Muscle of back (tissue), 11 donors: Measurements from ENCODE around the gene CRTC1. TPM values are rescaled to one million over a fixed set of nuclear protein-coding genes. Genes with fewer than 3 reads are reported as not detected.
A peak's percentile ranks its signal among the peaks of the same experiment; 100 is the strongest.

Source experiments
- DNase-seq, 3 donors: peaks; one replicate each; pipeline versions ENCODE4 v3.0.0 to v3.0.0-alpha.2; 2013
- polyA plus RNA-seq, 10 donors: library from polyadenylated mRNA; unstranded; fragments of 120-200 nt; gene quantifications; one replicate each; pipeline ENCODE4 v1.2.1, GENCODE V29; 2013; ENCODE audit not compliant: insufficient read length in 10 of 10

CRTC1 gene
- polyA plus RNA-seq, 10 donors = 10.5 to 14.4 (median 11.5) TPM

DNA sequence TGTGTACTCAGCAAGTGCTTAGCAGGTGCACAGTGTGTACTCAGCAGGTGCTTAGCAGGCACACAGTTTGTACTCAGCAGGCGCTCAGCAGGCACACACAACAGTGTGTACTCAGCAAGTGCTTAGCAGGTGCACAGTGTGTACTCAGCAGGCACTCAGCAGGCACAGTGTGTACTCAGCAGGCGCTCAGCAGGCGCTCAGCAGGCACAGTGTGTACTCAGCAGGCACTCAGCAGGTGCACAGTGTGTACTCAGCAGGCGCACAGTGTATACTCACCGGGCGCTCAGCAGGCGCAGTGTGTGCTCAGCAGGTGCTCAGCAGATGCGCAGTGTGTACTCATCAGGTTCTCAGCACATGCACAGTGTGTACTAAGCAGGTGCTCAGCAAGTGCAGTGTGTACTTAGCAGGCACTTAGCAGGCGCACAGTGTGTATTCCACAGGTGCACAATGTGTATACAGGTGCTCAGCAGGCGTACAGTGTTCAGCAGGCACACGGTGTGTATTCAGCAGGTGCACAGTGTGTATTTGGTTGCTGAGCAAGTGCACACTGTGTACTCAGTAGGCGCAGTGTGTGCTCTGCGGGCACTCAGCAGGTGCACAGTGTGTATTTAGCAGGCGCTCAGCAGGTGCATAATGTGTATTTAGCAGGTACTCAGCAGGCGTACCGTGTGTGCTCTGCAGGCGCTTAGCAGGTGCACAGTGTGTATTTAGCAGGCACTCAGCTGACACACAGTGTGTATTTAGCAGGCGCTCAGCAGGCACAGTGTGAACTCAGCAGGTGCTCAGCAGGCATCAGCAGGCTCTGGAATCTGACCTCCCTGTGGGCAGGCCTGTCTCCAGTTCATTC lies 15.1 kb downstream of the CRTC1 start:
- DNase-seq = no peak

DNA sequence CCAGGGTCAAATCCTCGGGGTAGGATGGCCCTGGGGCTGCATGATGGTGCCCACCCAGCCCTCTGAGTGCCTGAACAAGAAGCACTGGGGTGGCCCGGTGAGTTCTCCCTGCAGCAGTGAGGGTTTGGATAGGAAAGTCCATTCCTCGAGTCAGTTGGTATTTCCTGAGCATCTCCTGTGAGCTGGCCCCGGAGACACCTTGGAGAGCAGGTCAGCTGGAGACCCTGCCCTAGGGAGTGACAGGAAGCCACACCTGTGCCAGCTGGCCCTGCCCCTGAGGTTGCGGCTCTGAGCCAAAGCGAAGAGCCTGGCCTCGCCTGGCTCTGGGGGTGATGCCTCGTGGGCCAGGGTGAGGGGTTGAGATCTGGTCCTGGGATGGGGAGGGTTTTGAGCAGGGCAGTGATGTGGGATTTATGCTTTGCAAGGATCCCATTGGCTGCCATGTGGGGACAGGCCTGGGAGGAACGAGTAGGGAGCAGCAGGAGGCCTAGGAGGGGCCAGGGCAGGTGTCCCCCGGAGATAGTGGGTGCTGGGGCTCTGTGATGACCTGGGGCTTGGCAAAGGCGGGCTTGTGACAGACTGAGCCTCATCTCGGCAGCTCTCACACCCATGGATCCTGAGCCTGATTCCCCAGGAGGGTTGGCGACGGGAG lies 16.0 kb downstream of the CRTC1 start:
- no peak for DNase-seq

DNA sequence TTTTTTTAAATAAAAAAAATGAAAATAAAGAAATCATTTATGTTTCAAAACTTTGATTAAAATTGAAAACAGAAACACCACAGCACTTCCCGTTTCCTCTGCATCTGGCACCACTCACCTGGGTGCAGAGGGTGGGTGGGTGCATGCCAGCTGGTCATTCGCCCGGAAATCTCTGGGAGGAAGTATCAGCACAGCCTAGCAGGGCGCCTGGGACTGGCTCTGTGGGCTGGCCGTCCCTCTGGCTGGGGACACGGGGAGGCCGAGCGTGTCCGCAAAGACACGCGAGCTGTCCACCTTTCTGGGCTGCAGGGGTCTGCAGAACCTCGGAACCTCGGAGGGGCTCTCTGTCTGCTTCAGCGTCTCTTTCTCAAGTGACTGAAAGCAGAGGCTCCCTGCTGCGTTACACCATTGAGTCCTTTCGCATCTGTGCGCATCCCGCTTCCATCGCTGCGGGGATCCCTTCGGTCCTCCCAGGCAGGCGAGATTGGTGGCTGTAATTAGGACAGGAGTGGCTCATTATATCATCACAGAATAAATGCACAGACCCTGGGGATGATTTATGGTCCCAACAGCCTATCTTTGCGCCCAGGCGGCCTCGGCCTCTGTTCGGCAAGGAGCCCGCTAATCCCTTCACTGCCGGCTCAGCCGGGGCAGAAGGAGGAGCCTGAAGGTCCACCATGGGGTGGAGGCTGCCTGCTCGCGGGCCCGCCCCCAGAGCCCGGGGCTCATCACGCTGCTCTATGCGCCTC lies 17.2 kb downstream of the CRTC1 start:
- peak; percentile 24 to 80 (median 54) for DNase-seq

DNA sequence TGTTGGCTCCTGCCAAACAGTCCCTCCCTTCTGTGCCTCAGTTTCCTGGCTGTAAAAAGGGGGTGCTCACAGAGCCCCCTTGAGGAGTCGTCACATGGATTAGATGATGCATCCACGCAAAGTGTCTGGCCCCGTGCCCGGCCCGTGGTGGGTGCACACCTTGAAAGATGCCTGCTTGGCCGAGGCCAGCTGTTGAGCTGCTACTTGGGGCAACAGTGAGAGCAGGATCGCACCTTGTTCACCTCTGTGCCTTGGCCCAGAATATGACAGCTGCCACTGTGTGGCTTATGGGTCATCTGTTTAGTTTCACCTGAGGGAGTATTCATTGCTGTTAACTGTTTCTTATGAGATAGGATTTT lies 17.7 kb downstream of the CRTC1 start:
- no peak for DNase-seq

DNA sequence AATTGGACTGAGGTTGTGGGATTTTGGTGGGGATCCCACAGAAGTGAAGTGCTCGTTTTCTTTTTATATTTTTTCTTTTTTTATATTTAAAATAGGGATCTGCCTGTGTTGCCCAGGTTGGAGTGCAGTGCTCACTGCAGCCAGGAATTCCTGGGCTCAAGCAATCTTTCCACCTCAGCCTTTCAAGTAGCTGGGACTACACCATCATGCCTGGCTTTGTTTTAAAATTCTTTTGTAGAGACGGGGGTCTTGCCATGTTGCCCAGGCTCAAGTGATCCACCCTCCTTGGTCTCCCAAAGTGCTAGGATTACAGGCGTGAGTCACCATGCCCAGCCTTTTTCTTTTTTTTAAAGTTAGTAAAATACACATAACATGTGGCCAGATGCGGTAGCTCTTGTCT lies 20.6 kb downstream of the CRTC1 start:
- DNase-seq = no peak

DNA sequence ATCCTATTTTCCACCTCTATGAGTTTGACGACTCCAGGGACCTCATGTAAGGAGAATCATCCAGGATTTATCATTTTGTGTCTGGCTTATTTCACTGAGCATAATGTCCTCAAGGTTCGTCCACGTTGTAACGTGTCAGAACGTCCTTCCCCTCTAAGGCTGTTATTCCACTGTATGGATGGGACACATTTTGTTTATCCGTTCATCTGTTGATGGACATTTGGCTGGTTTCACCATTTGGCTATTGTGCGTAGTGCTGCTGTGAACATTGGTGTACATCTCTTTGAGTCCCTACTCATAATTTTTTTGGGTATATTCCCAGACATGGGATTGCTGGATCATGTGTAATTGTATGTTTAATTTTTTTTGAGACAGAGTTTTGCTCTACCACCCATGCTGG lies 21.5 kb downstream of the CRTC1 start:
- peak in 1 of 3 donors; percentile 65 for DNase-seq

DNA sequence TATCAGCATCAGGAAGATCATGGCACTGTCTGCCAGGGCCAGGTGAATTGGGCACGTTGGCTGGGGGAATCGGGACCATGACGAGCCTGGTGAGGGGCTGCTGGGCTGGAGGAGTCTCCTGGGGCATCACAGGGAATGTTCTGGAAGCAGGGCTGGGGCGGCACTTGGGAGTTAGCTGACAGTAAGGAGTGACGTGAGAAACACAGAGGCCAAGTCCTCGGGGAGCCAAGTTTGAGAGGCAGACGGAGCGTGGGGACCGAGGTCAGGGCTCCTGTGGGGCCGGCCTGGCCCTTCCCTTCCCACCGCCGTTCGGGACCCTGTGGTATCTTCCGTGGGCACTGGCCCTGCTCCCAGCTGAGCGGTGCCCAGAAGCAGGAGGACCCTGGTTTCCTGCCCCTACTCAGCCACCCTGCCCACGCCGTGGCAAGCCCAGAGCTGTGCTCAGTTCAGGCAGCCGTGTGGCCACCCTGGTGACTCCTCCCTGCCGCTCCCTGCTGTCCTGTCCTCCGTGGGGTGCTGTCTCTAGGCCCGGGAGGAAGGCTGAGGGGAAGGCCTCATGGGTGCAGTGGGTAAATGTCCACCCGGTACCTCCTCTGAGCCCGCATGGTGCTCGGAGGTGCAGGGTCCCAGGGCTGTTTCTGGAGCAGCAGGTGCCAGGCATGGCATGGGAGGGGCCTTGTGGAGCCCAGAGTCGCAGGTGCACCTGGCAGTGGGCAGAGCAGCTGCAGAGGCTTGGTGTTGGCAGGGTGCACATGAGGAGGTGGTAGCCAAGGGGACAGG lies 25.2 kb downstream of the CRTC1 start:
- DNase-seq = no peak

DNA sequence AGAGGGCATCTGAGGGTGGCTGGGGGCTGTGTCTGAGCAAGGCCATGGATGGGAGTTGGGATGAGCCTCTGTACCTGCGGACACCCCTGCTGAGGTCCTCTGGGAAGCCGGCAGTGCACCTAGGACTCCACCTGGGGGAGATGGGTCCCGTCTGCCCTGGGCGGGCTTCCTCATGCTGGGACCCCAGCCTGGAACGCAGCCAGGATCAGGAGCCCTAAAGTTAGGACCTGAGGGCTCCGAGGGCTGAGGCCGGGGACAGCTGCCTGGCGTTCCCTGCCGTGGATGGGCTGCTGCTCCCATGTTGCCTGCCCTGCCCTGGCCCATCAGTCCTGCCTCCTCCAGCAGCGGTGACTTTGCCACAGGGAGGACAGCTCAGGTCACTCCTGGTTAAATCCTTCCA lies 26.1 kb downstream of the CRTC1 start:
- no peak for DNase-seq

DNA sequence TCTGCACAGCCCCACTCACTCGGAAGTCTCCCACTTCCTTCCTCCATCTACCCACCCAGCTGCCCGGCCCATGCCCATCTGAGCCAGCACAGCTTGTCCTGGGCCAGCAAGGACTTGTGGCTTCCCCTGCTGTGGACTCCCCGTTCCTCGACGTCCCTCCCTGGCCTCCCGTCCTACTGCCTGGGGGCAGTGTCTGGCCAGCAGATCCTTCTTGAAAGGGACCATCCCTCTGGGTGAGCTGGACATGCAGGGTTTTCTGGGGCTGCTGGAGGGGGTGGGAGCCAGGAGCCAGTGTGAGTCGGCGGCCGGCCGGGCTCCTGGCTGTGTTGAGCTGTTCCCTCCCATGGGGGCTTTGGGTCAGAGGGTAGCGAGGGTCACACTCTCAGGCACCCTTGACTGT lies 26.7 kb downstream of the CRTC1 start:
- no peak for DNase-seq

DNA sequence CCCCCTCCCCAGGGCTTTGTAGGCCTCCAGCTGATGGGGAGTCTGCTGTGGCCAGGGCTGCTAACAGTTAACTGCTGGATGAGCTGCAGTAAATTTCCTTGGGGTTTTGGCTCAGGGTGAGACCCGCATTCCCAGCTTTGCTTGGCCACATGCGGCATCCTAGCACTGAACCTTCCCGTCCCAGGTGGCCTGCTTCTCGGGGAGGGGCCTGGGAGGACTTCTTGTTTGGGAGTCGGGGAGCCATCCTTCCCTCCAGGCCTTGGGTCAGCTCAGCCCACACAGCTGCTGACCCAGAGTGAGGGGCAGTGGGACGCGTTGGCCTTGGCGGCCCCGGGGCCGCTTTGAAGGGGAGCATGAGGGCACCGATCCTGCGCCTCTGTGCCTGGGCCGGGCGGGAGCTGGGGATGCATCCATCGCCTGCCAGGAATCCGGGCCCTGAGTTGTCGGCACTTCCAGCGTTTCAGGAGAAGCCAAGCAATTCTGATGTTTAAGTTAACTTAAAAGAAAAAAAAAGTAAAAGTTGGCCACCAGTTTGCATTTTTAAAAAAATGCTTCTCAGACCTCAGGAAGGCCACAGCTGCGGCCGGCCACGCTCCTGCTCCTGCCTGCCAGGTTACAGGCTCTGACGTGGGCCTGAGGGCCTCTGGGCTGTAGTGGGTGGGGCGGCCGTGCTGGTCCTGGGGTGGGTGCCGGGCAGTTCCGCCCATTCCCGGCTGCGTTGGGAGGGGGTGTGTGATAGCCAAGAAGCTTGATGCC lies 27.7 kb downstream of the CRTC1 start:
- DNase-seq = peak; percentile 68 to 94 (median 90)

DNA sequence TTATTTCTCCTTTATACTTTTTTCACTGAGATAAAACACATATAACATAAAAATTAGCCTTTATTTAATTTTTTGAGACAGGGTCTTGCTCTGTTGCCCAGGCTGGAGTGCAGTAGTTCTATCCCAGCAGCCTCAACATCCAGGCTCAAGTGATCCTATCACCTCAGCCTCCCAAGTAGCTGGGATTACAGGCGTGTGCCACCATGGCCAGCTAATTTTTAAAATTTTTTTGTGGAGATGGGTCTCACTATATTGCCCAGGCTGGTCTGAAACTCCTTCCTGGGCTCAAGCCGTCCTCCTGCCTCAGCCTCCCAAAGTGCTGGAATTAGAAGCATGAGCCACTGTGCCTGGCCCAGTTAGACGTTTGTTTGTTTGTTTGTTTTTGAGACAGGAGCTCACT lies 28.4 kb downstream of the CRTC1 start:
- DNase-seq = no peak

DNA sequence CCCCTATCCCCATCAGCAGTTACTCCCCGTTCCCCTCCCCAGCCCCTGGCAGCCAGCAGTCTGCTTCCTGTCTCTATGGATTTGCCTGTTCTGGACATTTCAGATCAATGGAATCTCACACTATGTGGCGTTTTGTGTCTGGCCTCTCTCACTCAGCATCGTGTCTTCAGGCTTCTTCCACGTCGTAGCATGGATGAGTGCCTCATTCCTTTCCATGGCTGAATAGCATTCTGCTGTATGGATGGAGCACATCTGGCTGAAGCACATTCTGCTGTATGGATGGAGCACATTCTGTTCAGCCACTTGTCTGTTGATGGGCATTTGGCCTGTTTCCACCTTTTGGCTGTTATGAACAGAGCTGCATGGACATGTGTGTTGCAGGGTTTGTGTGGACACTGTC lies 29.5 kb downstream of the CRTC1 start:
- DNase-seq = peak; percentile 51 to 86 (median 68)

DNA sequence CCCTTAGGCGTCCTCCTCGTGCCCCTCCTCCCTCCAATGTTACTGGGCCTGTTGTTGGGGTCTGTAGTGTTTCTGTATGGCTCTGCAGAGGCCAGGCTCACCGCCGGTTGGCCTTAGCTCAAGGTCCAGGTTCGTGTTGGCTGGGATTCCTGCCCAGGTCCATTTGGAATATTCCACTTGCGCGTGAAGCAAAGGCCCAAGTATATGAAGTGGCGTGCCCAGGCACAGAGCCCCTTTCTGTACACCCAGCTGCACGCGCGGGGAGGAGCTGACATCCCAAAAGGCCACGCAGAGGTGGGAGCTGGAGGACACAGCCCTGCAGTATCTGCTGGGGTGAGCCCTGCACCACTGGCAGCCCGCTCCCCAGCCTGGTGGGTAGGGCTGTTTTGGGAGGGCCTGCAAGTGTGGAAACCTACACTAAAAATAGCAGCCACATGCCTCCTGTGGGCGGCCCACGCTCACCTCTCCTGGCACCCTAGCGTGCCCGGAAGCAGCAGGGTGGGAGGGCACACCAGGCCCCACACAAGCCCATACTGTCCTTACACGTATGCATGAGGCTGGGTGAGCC lies 30.2 kb downstream of the CRTC1 start:
- no peak for DNase-seq

DNA sequence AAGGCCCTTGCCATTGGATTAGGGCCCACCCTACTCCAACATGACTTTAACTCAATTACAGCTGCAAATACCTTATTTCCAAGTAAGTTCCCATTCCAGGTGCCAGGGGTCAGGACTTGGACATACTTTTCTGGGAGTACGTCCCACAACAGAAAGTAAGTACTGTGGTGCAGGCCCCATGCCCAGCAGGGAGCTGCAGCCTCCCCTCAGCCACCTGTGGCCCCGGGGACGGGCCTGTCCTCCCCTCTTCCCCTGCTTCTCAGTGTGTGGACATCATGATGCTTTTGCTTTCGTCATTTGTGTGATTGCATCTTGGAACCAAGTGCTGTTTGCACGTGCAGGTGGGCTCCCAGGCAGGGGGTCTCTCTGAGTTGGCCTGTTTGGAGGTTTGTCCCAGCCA lies 31.9 kb downstream of the CRTC1 start:
- DNase-seq = no peak

DNA sequence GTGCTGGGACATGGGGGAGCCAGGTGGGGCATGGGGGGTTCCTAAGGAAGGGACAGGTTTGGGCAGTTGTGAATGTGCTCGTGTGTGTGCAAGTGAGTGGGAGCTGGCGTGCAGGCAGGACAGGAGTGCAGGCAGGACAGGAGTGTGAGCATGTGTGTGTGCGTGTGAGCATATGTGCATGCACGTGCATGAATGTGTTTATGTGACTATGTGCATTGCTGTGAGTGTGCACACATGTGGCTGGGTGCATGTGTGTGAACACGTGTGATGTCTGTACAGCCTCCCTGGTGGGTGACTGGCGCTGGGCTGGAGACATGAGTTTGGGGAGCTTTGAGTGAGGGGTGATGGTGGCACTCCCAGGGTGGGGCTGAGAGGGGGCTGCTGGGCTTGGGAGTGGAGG lies 33.4 kb downstream of the CRTC1 start:
- no peak for DNase-seq

DNA sequence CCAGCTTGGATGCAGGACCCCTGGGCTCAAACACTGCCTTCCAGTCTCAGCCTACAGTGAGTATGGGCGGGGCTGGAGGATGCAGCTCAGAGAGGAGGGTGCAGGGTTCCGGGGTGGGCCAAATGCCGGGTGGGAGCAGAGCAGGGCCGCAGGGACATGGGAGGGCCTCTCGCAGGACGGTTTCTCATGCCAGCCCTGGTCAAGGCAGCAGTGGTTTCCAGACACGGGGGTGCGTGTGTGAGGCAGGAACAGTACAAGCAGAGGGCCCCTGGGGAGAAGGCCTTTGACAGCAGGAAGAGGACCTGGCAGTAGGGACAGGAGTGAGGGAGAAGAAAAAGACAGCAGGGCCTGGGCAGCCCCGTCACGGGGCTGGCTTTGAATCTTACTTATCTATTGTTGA lies 34.1 kb downstream of the CRTC1 start:
- no peak for DNase-seq

DNA sequence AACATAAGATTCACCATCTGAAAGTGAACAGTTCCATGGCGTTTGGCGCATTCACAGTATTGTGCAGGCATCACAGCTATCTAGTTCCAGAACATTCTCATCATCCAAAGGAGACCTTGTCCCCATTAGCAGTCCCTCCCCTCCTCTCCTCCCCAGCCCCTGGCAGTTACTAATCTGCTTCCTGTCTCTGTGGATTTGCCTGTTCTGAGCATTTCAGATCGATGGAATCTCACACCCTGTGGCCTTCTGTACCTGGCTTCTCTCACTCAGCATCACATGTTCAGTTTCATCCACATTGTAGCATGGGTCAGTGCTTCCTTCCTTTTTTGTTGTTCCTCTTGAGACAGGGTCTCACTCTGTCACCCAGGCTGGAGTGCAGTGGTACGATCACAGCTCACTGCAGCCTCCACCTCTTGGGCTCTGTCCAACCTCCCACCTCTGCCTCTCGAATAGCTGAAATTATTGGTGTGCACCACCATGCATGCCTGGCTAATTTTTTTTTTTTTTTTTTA lies 34.6 kb downstream of the CRTC1 start:
- DNase-seq = no peak

DNA sequence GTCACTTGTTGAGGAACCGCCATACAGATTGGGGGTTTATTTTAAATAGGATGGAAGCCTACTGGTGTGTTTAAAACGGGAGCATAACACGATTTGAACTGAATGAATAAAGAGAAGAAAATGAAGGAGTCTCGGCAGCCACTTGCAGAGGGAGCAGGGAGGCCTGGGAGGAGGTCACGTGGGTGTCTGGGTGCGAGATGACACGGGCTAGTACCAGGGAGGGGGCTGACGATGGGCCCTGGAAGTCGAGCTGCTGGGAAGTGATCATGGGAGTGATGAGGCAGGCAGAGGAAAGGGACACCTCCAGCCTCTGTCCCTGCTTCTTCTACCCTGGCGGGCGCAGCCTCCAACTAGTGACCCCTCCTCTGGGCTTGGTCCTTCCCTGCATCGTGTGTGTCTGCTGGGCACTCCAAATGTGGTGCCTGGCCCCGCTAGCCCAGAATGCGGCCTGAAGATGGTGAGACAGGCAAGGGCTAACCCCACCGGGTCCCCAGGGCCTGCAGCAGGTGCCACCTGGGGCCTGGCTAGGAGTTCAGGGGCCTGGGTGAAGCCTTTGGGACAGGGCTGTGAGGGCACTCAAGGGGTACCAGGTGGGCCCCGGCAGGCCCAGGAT lies 35.5 kb downstream of the CRTC1 start:
- no peak for DNase-seq

DNA sequence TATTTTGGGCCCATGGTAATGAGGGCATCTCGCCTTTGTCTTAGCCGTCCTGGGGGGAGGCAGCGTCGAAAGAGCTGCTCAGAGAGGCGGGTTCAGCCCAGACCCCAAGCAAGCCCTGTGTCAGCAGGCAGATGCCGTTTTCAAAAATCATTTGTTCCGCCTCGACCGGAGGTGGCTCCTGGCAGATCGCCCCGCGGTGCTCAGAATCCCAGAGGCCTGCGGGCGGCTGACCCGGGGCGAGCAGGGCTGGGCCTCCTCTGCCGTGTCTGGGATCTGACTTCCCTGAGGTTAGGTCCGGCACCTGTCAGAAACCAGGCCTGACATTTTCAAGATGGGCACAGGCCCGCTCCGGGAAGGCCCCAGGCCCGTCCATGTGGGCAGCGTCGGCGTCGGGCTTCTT lies 36.1 kb downstream of the CRTC1 start:
- no peak for DNase-seq

DNA sequence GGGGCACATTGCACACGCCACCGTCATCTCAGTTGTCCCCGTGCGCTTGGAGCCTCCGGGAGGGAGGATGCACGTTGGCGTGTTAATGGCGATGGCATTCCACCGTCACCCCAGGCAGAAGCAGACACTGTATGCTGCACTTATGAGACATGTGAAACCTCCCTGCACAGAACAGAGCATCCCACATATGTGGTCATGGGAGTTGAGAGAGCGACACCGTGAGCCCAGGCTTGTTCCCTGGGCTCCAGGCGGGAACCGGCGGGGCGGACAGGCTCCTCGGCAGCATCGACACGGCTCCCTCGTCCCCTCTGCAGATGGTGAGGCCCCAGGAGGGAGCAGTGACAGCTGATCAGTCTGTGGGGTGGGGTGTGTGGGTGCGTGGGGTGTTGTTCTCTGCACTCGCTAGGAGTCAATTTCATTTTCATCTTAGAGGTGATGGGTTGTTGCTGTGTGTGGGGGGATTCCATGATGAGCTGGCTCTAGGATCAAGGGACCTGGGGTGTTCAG lies 40.4 kb downstream of the CRTC1 start:
- no peak for DNase-seq
